ENCODE data around the gene LOX. TPM values are rescaled to one million over a fixed set of nuclear protein-coding genes. Genes with fewer than 3 reads are reported as not detected.

The LOX gene
- polyA plus RNA-seq (2013, experiment 1 of 2; ENCODE audit: insufficient read length) = 704 TPM
- polyA plus RNA-seq (2013, experiment 2 of 2; ENCODE audit: insufficient read length) = 769 TPM

GRCh38 chr5:122078116-122079110, at the start of gene LOX:
TSS of gene LOX (minus strand) at chr5:122078259. CDS start at chr5:122077985, 274 bp downstream.
- DNase-seq = peak; percentile 100

GRCh38 chr5:122126756-122127321, 48.8 kb upstream of the LOX start:
- peak; percentile 47 for DNase-seq

- peak; percentile 91 for DNase-seq
These were observed 48.2 kb upstream of the LOX start for GRCh38 chr5:122126177-122126755.

- no peak for DNase-seq
These were observed 46.7 kb upstream of the LOX start for GRCh38 chr5:122124766-122125165.

GRCh38 chr5:122121479-122122465, 43.7 kb upstream of the LOX start:
- no peak for DNase-seq

- DNase-seq = no peak
These were observed 42.9 kb upstream of the LOX start for GRCh38 chr5:122120957-122121356.

GRCh38 chr5:122120493-122120892, 42.4 kb upstream of the LOX start:
- DNase-seq = no peak

GRCh38 chr5:122119205-122119604, 41.1 kb upstream of the LOX start:
- no peak for DNase-seq

GRCh38 chr5:122118356-122118948, 40.4 kb upstream of the LOX start:
- DNase-seq = no peak

GRCh38 chr5:122114501-122114900, 36.4 kb upstream of the LOX start:
- no peak for DNase-seq

- DNase-seq = no peak
These were observed 34.9 kb upstream of the LOX start for GRCh38 chr5:122112733-122113558.

GRCh38 chr5:122112063-122112462, 34.0 kb upstream of the LOX start:
- DNase-seq = no peak

- DNase-seq = no peak
These were observed 33.4 kb upstream of the LOX start for GRCh38 chr5:122111460-122111859.

- no peak for DNase-seq
These were observed 32.9 kb upstream of the LOX start for GRCh38 chr5:122110987-122111386.

GRCh38 chr5:122107016-122107415, 29.0 kb upstream of the LOX start:
- DNase-seq = peak; percentile 35

GRCh38 chr5:122105909-122106308, 27.9 kb upstream of the LOX start:
- DNase-seq = no peak

GRCh38 chr5:122102825-122103224, 24.8 kb upstream of the LOX start:
- DNase-seq = peak; percentile 95

GRCh38 chr5:122101636-122102285, 23.7 kb upstream of the LOX start:
- peak; percentile 77 for DNase-seq

GRCh38 chr5:122099060-122099790, 21.2 kb upstream of the LOX start:
- peak; percentile 48 for DNase-seq

All from fibroblast of skin of scalp (primary cell).